HepG2 (cell line): ENCODE results near the gene APOC1. TPM values are rescaled to one million over a fixed set of nuclear protein-coding genes. Genes with fewer than 3 reads are reported as not detected.

Experiments used
- ATAC-seq: fragments of 200-7000 bp; cut with Tn5 transposase; 3 replicates; pipeline ENCODE4 v1.9.1; 2020; ENCODE audit warnings: mild to moderate bottlenecking, moderate library complexity
- BruUV-seq: library from RNA; stranded (reverse); fragments of 400-500 nt; replicated peaks from 2 replicates; lab custom pipeline; 2021; lab: Mats Ljungman, UMichigan
- CTCF ChIA-PET: fragments of 300-600 bp; formaldehyde crosslinking; extraction: SDS; loops from one replicate; lab custom pipeline; 2021; ENCODE audit warnings: low total read pairs, inconsistent platforms, low intra/inter-chr PET ratio; lab: Yijun Ruan, JAX
- POLR2A ChIA-PET: fragments of 350-600 bp; sonication (Branson Sonifier 250); formaldehyde crosslinking; loops from one replicate; lab custom pipeline; 2020; ENCODE audit warnings: antibody characterized with exemption, inconsistent platforms; lab: Yijun Ruan, JAX
- DNase-seq: peaks from one replicate; pipeline ENCODE4 v3.0.0-alpha.2; 2015; ENCODE audit warnings: low spot score
- FAIRE-seq: peaks from 3 replicates; lab custom pipeline; 2011; peaks lifted over from hg19 to GRCh38; lab: Jason Lieb, UNC
- H2AFZ ChIP-seq: one replicate; pipeline ENCODE4 v1.6.1; 2011; ENCODE audit warnings: low read length, inconsistent platforms
- H3K27ac ChIP-seq: fragments of 300-600 bp; 3 replicates; pipeline ENCODE4 v1.8.0; 2011; ENCODE audit warnings: mixed run types, mild to moderate bottlenecking, mixed read lengths, low read length, inconsistent platforms; ENCODE audit not compliant: insufficient read depth; ENCODE audit errors: extremely low read length
- H3K27me3 ChIP-seq, 2 experiments: fragments of 200-600 bp in 1 of 2; 2 replicates in 1 of 2; 3 replicates in 1 of 2; pipeline versions ENCODE4 v1.6.0 to v1.8.0; 2011; ENCODE audit warnings: low read length in 2 of 2, mild to moderate bottlenecking in 2 of 2, moderate library complexity in 2 of 2, inconsistent platforms in 1 of 2; ENCODE audit not compliant: insufficient read depth in 2 of 2, control insufficient read depth in 1 of 2
- H3K36me3 ChIP-seq, 2 experiments: fragments of 200-600 bp in 1 of 2; replicated peaks in 1 of 2; 2 replicates in 1 of 2; 3 replicates in 1 of 2; pipeline versions ENCODE4 v1.5.1 to v1.8.0; 2011; ENCODE audit warnings: low read length in 2 of 2, inconsistent platforms in 1 of 2; ENCODE audit not compliant: insufficient read depth in 2 of 2, control insufficient read depth in 1 of 2
- H3K4me1 ChIP-seq: 2 replicates; pipeline ENCODE4 v1.5.1; 2012; ENCODE audit warnings: low read length, inconsistent platforms; ENCODE audit not compliant: insufficient read depth
- H3K4me2 ChIP-seq: 2 replicates; pipeline ENCODE4 v1.6.0; 2011; ENCODE audit warnings: low read depth, low read length, inconsistent platforms
- H3K4me3 ChIP-seq, 3 experiments: fragments of 200-600 bp in 1 of 3; sonication (generic), shearing (Covaris generic) in 1 of 3; replicated peaks in 1 of 3; 2 replicates each; pipeline ENCODE4 v1.5.1; 2011 to 2016; ENCODE audit warnings: low read length in 3 of 3, inconsistent platforms in 2 of 3, low read depth in 2 of 3, mild to moderate bottlenecking in 2 of 3, control low read depth in 1 of 3, mixed read lengths in 1 of 3; ENCODE audit not compliant: insufficient read depth in 1 of 3
- H3K79me2 ChIP-seq: one replicate; pipeline ENCODE4 v1.6.1; 2011; ENCODE audit warnings: low read length, inconsistent platforms; ENCODE audit not compliant: insufficient read depth
- H3K9ac ChIP-seq: 2 replicates; pipeline ENCODE4 v1.6.0; 2011; ENCODE audit warnings: mild to moderate bottlenecking, low read depth, low read length, inconsistent platforms; ENCODE audit not compliant: insufficient read depth
- H3K9me3 ChIP-seq: 2 replicates; pipeline ENCODE4 v1.5.1; 2012; ENCODE audit warnings: mild to moderate bottlenecking, low read length
- H4K20me1 ChIP-seq: 2 replicates; pipeline ENCODE4 v1.6.0; 2011; ENCODE audit warnings: inconsistent platforms, mild to moderate bottlenecking, low read length, moderate library complexity; ENCODE audit not compliant: insufficient read depth
- MXD1 ChIP-seq: sonication (generic); formaldehyde crosslinking; IDR thresholded peaks from 2 replicates; pipeline ENCODE4 v1.4.0; 2020; ENCODE audit warnings: mild to moderate bottlenecking, missing genetic modification reagents
- POLR2A ChIP-seq, 2 experiments: IDR thresholded peaks; 2 replicates each; pipeline ENCODE4 v1.6.1; 2011; ENCODE audit warnings: low read depth in 2 of 2, low read length in 2 of 2, mild to moderate bottlenecking in 1 of 2, moderate library complexity in 1 of 2; ENCODE audit not compliant: insufficient read depth in 1 of 2
- RBFOX2 ChIP-seq: fragments of 200-400 bp; formaldehyde crosslinking; IDR thresholded peaks from 2 replicates; pipeline ENCODE4 v1.6.1; 2017; ENCODE audit warnings: low read depth, mild to moderate bottlenecking, low read length
- ZNF383 ChIP-seq: sonication (generic); formaldehyde crosslinking; IDR thresholded peaks from 2 replicates; pipeline ENCODE4 v1.4.0; 2020; ENCODE audit warnings: missing genetic modification reagents, mild to moderate bottlenecking, borderline replicate concordance
- ZSCAN22 ChIP-seq: sonication (generic); formaldehyde crosslinking; IDR thresholded peaks from 2 replicates; pipeline ENCODE4 v1.4.0; 2020; ENCODE audit warnings: mild to moderate bottlenecking, missing genetic modification reagents
- whole genome bisulfite sequencing: methylation state at CpG from one replicate; pipeline ENCODE4 v1.1.6; 2017; ENCODE audit warnings: low lambda C conversion rate; 5-methylcytosine and 5-hydroxymethylcytosine counted together
- in situ Hi-C: cut with HindIII; loops from 2 replicates; pipeline ENCODE4 v1.10.0; 2017; ENCODE audit warnings: low pct_unique_long_range_greater_than_20kb; ENCODE audit not compliant: extremely low pct_ligation_motif_present
- intact Hi-C: fragments of 100-400 bp; cut with micrococcal nuclease; formaldehyde crosslinking; loops from one replicate; pipeline ENCODE4 v1.10.0; 2022; ENCODE audit not compliant: unreplicated experiment
- polyA plus RNA-seq, 8 experiments: library from polyadenylated mRNA; depleted of rRNA in 3 of 8; stranded (reverse) in 7 of 8; unstranded in 1 of 8; fragments of >200 nt; fragmentation: Illumina TruSeq in 4 of 8; extraction: Trizol in 4 of 8; gene quantifications; 2 replicates each; pipeline versions ENCODE4 v1.2.1 to v1.2.3, GENCODE V29; 2011 to 2016; ENCODE audit warnings: low read depth in 4 of 8, missing spikeins in 1 of 8, mixed read lengths in 1 of 8; ENCODE audit not compliant: insufficient read depth in 1 of 8
- total RNA-seq, 5 experiments: library from RNA; depleted of rRNA; stranded (reverse); fragments of >200 nt; fragmentation: Illumina TruSeq; extraction: Trizol; gene quantifications; 2 replicates each; pipeline ENCODE4 v1.2.3, GENCODE V29; 2016; ENCODE audit warnings: low read depth in 1 of 5

The APOC1 gene
- total and polyA plus RNA-seq, 2 of the 13 experiments (the other 11 are each of a cell fraction or from before 2014, with no cell fraction given): 600 to 1,235 TPM

- Histone ChIP-seq H3K27me3 (no peaks in the 10 kb centered on the region; a peak in 1 of 5 replicates), H3K27ac (peak overlapping the region; percentile 46), H3K4me2 (peak overlapping the region; percentile 87), H3K36me3 (peaks cover 4 to 7% of the 10 kb centered on the region in 2 experiments), H3K9me3 (no peaks in the 10 kb centered on the region), H4K20me1 (no peaks in the 10 kb centered on the region), H3K79me2 (peaks cover 29% of the 10 kb centered on the region), H3K4me1 (peaks cover 81% of the 10 kb centered on the region), H3K9ac (peak overlapping the region; percentile 43; the same call in 1 of the 2 replicates), H2AFZ (no peak overlapping the region), H3K4me3 (peak overlapping the region in 1 of 3 experiments; percentile 79; a peak in 3 of 6 replicates)
- ChIA-PET POLR2A (interaction anchor here (1.1 to 7.3 kb wide), 9 partner anchors 9 to 58 kb away, joined by 3 to 119 read pairs (median 18); partner anchors contain the start of genes APOC1, APOE and TOMM40), CTCF (no interaction called here)
- ATAC-seq (no peak), FAIRE-seq (no peak), DNase-seq (no peak)
- TF ChIP-seq RBFOX2 (peak; percentile 63), ZNF383 (no peak), POLR2A (IDR thresholded peaks at IDR 0.05; ENCODE audit: insufficient read depth in 1 of 2, low read depth in 2 of 2, low read length in 2 of 2) (peak in 1 of 2 experiments; percentile 58; a peak in 2 of 4 replicates)
- intact Hi-C loops (no loop called here), in situ Hi-C loops (loop anchor here (5.0 kb wide), 1 partner anchor 36 kb away; the partner anchor contains the start of gene APOC1)
- no TSS peak for BruUV-seq
- WGBS: 94% methylated on average over 3 of the region's 5 CpGs
These were observed 33.8 kb downstream of the APOC1 start for GRCh38 chr19:44948237-44948636.

- Histone ChIP-seq H3K27ac (peak overlapping the region; percentile 68), H3K4me3 (no peak overlapping the region), H3K9me3 (no peaks in the 10 kb centered on the region), H3K9ac (no peak overlapping the region), H4K20me1 (no peaks in the 10 kb centered on the region), H3K27me3 (no peaks in the 10 kb centered on the region; a peak in 1 of 5 replicates), H3K79me2 (peaks cover 29% of the 10 kb centered on the region), H2AFZ (no peak overlapping the region), H3K36me3 (peaks cover 4 to 7% of the 10 kb centered on the region in 2 experiments), H3K4me1 (peaks cover 81% of the 10 kb centered on the region), H3K4me2 (peak overlapping the region; percentile 87; the same call in 1 of the 2 replicates)
- BruUV-seq: no TSS peak
- in situ Hi-C loops: loop anchor here (5.0 kb wide), 1 partner anchor 37 kb away; the partner anchor contains the start of gene APOC1
- FAIRE-seq (no peak), DNase-seq (no peak), ATAC-seq (no peak)
- TF ChIP-seq ZSCAN22 (CRISPR knock-in tag): peak; percentile 93; the same call in 1 of the 2 replicates
- TF ChIP-seq MXD1 (CRISPR knock-in tag): no peak
- WGBS: 97% methylated on average over 5 of the region's 5 CpGs
- CTCF ChIA-PET: interaction anchor here (1.3 kb wide), 1 partner anchor 38 kb away, joined by 3 read pairs; no protein-coding TSS in a partner anchor
- POLR2A ChIA-PET: interaction anchor here (1.2 to 7.3 kb wide), 9 partner anchors 10 to 44 kb away, joined by 3 to 119 read pairs (median 18); partner anchors contain the start of genes APOC1 and APOE
- intact Hi-C loops: no loop called here
These were observed 34.5 kb downstream of the APOC1 start for GRCh38 chr19:44948763-44949374.
